ENCODE data around the gene NOL6. TPM values are rescaled to one million over a fixed set of nuclear protein-coding genes. Genes with fewer than 3 reads are reported as not detected.

The NOL6 gene
- total RNA-seq, 2 donors from 2014 or later = 11.5 to 29.3 TPM

DNA sequence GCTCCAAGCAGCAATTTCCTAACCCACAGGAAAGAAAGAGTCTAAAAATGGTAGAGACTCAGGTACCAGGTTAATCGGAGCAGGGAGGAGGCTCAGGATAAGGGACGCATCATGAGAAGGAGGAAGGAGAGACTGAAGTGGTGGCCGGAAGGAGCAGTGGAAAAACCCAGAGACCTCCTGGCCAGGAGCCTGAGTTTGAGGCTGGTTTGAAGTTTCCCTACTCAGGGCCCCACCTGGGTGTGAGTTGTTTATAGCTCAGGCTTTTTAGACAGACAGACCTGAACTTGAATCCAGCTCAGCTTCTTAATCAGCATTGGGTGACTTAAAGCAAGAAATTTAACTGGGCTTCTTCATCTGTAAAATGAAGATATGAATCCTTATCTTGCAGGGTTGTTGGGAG, 59.5 kb downstream of the NOL6 start:
- H3K9me3 ChIP-seq = no peaks in the 10 kb centered on the region
- H3K4me1 ChIP-seq = peaks cover 19% of the 10 kb centered on the region
- TF ChIP-seq, protein P1, sequence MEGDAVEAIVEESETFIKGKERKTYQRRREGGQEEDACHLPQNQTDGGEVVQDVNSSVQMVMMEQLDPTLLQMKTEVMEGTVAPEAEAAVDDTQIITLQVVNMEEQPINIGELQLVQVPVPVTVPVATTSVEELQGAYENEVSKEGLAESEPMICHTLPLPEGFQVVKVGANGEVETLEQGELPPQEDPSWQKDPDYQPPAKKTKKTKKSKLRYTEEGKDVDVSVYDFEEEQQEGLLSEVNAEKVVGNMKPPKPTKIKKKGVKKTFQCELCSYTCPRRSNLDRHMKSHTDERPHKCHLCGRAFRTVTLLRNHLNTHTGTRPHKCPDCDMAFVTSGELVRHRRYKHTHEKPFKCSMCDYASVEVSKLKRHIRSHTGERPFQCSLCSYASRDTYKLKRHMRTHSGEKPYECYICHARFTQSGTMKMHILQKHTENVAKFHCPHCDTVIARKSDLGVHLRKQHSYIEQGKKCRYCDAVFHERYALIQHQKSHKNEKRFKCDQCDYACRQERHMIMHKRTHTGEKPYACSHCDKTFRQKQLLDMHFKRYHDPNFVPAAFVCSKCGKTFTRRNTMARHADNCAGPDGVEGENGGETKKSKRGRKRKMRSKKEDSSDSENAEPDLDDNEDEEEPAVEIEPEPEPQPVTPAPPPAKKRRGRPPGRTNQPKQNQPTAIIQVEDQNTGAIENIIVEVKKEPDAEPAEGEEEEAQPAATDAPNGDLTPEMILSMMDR (IDR thresholded peaks at IDR 0.05) = no peak
- no peak overlapping the region for H3K9ac ChIP-seq (ENCODE audit: low read depth in 2 of 2, low read length in 2 of 2)
- no peak overlapping the region for H3K27ac ChIP-seq
- H3K27me3 ChIP-seq = no peaks in the 10 kb centered on the region
- H3K36me3 ChIP-seq = no peaks in the 10 kb centered on the region
- H3K4me3 ChIP-seq = no peak overlapping the region
- intact Hi-C loops (cut with DNase I) = loop anchor here (2.0 kb wide), 1 partner anchor 39 kb away; no protein-coding TSS in a partner anchor
- no peak for DNase-seq

Small RNA genes lying within 50 kb of the gene (microRNA-seq; reads per million reads assigned to microRNA genes)
- gene MIR6851 = not detected

Other genes with a start within 250 kb of the NOL6 start
- 100 to 1,000 TPM; 212 to 214 TPM for gene SPINK4, start 233.8 kb downstream of the NOL6 start, total RNA-seq
- 100 to 1,000 TPM; 117 to 122 TPM for gene BAG1, start 209.2 kb downstream of the NOL6 start, total RNA-seq
- 10 to 100 TPM; 60.3 to 97.0 TPM for gene CHMP5, start 208.9 kb downstream of the NOL6 start, total RNA-seq
- gene NFX1, start 183.4 kb downstream of the NOL6 start, total RNA-seq = 10 to 100 TPM; 27.6 to 31.3 TPM
- 10 to 100 TPM in 1 of 2 donors, 1 to 10 TPM in 1; 7.4 to 12.5 TPM for gene AQP7, start 71.4 kb downstream of the NOL6 start, total RNA-seq
- gene AQP3, start 26.3 kb downstream of the NOL6 start, total RNA-seq = 10 to 100 TPM in 1 of 2 donors, 1 to 10 TPM in 1; 7.2 to 13.3 TPM
- gene ANKRD18B, start 50.3 kb upstream of the NOL6 start, total RNA-seq = under 1 TPM in 1 of 2 donors, not detected in 1; 0.57 TPM

Measured in colonic mucosa (tissue), 4 donors.